ENCODE results near the gene MEOX1. TPM values are rescaled to one million over a fixed set of nuclear protein-coding genes. Genes with fewer than 3 reads are reported as not detected.

Gene MEOX1
- total RNA-seq, 2 donors from 2014 or later, result 3.4 to 6.1 TPM

GRCh38 chr17:43616421-43616820 lies 45.3 kb downstream of the MEOX1 start:
- TF ChIP-seq POLR2AphosphoS5 (IDR thresholded peaks at IDR 0.05) (no peak), CTCF (IDR thresholded peaks at IDR 0.05) (no peak), POLR2A (IDR thresholded peaks at IDR 0.05) (no peak)
- Histone ChIP-seq H3K4me1 (replicated peaks) (no peaks in the 10 kb centered on the region), H3K27me3 (replicated peaks; ENCODE audit: insufficient read depth) (no peaks in the 10 kb centered on the region), H3K36me3 (no peaks in the 10 kb centered on the region), H3K4me3 (no peak overlapping the region), H3K9me3 (no peaks in the 10 kb centered on the region), H3K27ac (no peak overlapping the region)
- WGBS, result 35% methylated on average over 2 of the region's 2 CpGs
- DNase-seq (ENCODE audit: low spot score), result no peak
- intact Hi-C loops (cut with DNase I), result no loop called here

DNA sequence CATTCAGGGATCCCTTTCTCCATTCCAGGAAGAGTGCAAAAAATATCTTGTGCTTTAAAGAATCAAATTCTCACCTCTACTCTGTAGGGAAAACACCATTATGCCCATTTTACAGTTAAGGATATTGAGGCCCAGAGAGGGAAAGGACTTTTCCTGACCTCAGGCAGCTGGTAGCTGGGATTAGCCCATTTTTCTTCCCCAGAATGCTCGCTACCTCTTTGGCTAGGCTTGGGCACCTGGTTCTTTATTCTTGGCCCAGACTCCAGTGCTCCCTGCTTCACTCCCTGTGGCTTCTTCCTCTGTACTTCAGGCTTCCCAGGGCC lies 45.7 kb downstream of the MEOX1 start:
- Histone ChIP-seq H3K4me3 (no peak overlapping the region), H3K9me3 (no peaks in the 10 kb centered on the region), H3K27me3 (replicated peaks; ENCODE audit: insufficient read depth) (no peaks in the 10 kb centered on the region), H3K4me1 (replicated peaks) (no peaks in the 10 kb centered on the region), H3K36me3 (no peaks in the 10 kb centered on the region), H3K27ac (no peak overlapping the region)
- TF ChIP-seq POLR2AphosphoS5 (IDR thresholded peaks at IDR 0.05) (no peak), POLR2A (IDR thresholded peaks at IDR 0.05) (no peak), CTCF (IDR thresholded peaks at IDR 0.05) (no peak)
- WGBS, result 100% methylated on average over 1 of the region's 1 CpG
- intact Hi-C loops (cut with DNase I), result no loop called here
- no peak for DNase-seq (ENCODE audit: low spot score)

DNA sequence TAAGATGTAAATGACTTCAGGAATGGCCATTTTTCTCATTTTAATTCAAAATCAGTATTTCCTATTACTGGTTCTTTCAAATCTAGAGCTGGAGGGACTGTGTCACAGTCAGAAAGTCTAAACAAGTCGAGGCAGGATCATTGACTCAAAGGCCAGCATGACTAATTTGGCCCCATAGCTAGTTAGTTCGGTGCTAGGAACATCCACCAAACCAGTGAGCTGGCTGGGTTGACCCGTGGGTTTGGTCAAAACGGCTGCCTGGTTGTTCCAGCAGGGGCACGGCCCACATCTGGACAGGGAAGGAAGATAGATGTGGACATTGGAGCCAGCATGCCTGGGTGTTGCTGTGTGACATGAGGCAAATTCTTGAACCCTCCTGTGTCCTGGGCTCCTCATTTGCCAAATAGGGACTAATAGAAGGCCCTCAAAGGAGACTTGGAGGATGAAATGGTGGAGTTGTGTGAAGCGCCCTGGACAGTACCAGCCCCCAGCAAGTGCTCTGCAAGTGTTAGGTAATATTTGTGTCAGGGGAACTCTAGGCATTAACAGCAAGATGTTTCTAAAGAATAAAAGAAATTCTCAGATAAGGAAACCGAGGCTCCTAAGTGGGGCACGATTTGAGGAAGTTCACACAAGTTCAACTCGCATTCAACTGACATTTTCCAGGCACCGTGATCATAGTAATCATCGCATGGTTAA lies 46.2 kb downstream of the MEOX1 start:
- WGBS, result 74% methylated on average over 11 of the region's 11 CpGs
- Histone ChIP-seq H3K9me3 (no peaks in the 10 kb centered on the region), H3K27ac (no peak overlapping the region), H3K36me3 (no peaks in the 10 kb centered on the region), H3K4me3 (no peak overlapping the region), H3K27me3 (replicated peaks; ENCODE audit: insufficient read depth) (no peaks in the 10 kb centered on the region), H3K4me1 (replicated peaks) (no peaks in the 10 kb centered on the region)
- no peak for TF ChIP-seq POLR2A (IDR thresholded peaks at IDR 0.05)
- TF ChIP-seq CTCF (IDR thresholded peaks at IDR 0.05), result no peak
- TF ChIP-seq POLR2AphosphoS5 (IDR thresholded peaks at IDR 0.05), result no peak
- intact Hi-C loops (cut with DNase I), result no loop called here
- no peak for DNase-seq (ENCODE audit: low spot score)

GRCh38 chr17:43614561-43614960 lies 47.2 kb downstream of the MEOX1 start:
- WGBS, result 59% methylated on average over 5 of the region's 5 CpGs
- TF ChIP-seq CTCF (IDR thresholded peaks at IDR 0.05) (no peak), POLR2AphosphoS5 (IDR thresholded peaks at IDR 0.05) (peak; percentile 43)
- Histone ChIP-seq H3K27ac (no peak overlapping the region), H3K4me3 (no peak overlapping the region), H3K36me3 (no peaks in the 10 kb centered on the region), H3K27me3 (replicated peaks; ENCODE audit: insufficient read depth) (no peaks in the 10 kb centered on the region), H3K4me1 (replicated peaks) (no peaks in the 10 kb centered on the region), H3K9me3 (no peaks in the 10 kb centered on the region)
- no peak for DNase-seq (ENCODE audit: low spot score)
- intact Hi-C loops (cut with DNase I), result no loop called here

- 54% methylated on average over 6 of the region's 6 CpGs for WGBS
- no peak overlapping the region for H3K4me3 ChIP-seq
- intact Hi-C loops (cut with DNase I), result no loop called here
- H3K9me3 ChIP-seq, result no peaks in the 10 kb centered on the region
- H3K27ac ChIP-seq, result no peak overlapping the region
- H3K36me3 ChIP-seq, result no peaks in the 10 kb centered on the region
- DNase-seq (ENCODE audit: low spot score), result no peak
- TF ChIP-seq CTCF (IDR thresholded peaks at IDR 0.05) (no peak), POLR2AphosphoS5 (IDR thresholded peaks at IDR 0.05) (no peak), POLR2A (IDR thresholded peaks at IDR 0.05) (no peak)
- H3K27me3 ChIP-seq (replicated peaks; ENCODE audit: insufficient read depth), result no peaks in the 10 kb centered on the region
- no peaks in the 10 kb centered on the region for H3K4me1 ChIP-seq (replicated peaks)
Observed at GRCh38 chr17:43613917-43614316, 47.8 kb downstream of the MEOX1 start.

Measured in prostate gland (tissue), 2 donors.